Neural cell (in vitro differentiated cells): Measurements from ENCODE around the gene TEX11.

Experiments used
- EP300 ChIP-seq: fragments of 450-650 bp; conservative IDR thresholded peaks from 2 replicates; pipeline ENCODE4 v1.6.1; 2014; ENCODE audit warnings: antibody characterized with exemption, mild to moderate bottlenecking, moderate library complexity; ENCODE audit not compliant: poor library complexity, severe bottlenecking
- EZH2 ChIP-seq: fragments of 200-600, 300-800 bp; shearing (Covaris generic), sonication (generic); IDR thresholded peaks from 2 replicates; pipeline ENCODE4 v1.6.1; 2014; ENCODE audit warnings: antibody characterized with exemption, low read length, borderline replicate concordance, mild to moderate bottlenecking; ENCODE audit not compliant: insufficient read depth, poor library complexity, severe bottlenecking
- MXI1 ChIP-seq: fragments of 450-650 bp; conservative IDR thresholded peaks from 2 replicates; pipeline ENCODE4 v1.6.1; 2014; ENCODE audit warnings: antibody characterized with exemption, mild to moderate bottlenecking; ENCODE audit not compliant: poor library complexity, severe bottlenecking
- POLR2AphosphoS5 ChIP-seq: IDR thresholded peaks from 2 replicates; pipeline ENCODE4 v1.6.1; 2012
- REST ChIP-seq: IDR thresholded peaks from 2 replicates; pipeline ENCODE4 v1.6.1; 2012; ENCODE audit warnings: borderline replicate concordance
- SMC3 ChIP-seq: fragments of 450-650 bp; conservative IDR thresholded peaks from 2 replicates; pipeline ENCODE4 v1.6.1; 2014; ENCODE audit warnings: antibody characterized with exemption, mild to moderate bottlenecking, moderate library complexity; ENCODE audit not compliant: poor library complexity
- TAF1 ChIP-seq: IDR thresholded peaks from 2 replicates; pipeline ENCODE4 v1.6.1; 2012; ENCODE audit warnings: low read depth
- TF ChIP-seq, protein P1 (sequence below): fragments of 450-650 bp; IDR thresholded peaks from 2 replicates; pipeline ENCODE4 v1.5.1; 2014; ENCODE audit warnings: antibody characterized with exemption, mild to moderate bottlenecking, moderate library complexity; ENCODE audit not compliant: poor library complexity, severe bottlenecking

DNA sequence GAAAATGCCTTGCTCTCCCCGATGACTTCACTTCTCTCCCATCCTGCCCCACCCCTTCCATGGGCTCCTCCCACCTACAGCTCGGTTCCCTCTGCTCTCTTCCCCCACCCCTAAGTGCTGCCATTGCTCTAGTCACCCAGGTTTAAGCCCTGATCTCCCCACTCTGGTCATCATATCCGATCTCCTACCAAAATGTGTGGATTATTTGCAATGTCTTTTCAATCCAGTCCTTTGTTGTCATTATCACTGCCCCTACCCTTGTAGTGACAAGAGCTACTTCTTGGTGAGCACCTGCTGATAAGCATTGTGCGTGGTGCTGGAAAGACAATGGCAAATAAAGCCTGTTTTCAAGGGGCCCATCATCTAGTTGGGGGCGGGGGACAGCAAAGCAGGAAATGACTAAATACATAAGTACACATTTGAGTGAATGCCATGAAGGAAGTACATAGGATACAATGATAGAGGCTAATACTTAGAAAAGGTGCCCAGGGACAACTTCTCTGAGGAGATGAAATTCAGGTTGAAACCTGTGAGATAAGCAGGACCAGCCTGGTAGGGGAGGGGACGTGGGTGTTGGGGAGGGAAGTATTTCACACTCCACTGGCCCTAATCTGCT is 400.1 kb downstream of the TEX11 start:
- TF ChIP-seq POLR2AphosphoS5 (no peak), REST (no peak), EP300 (no peak), MXI1 (no peak), EZH2 (no peak), SMC3 (no peak), TAF1 (no peak)
- TF ChIP-seq, protein P1, sequence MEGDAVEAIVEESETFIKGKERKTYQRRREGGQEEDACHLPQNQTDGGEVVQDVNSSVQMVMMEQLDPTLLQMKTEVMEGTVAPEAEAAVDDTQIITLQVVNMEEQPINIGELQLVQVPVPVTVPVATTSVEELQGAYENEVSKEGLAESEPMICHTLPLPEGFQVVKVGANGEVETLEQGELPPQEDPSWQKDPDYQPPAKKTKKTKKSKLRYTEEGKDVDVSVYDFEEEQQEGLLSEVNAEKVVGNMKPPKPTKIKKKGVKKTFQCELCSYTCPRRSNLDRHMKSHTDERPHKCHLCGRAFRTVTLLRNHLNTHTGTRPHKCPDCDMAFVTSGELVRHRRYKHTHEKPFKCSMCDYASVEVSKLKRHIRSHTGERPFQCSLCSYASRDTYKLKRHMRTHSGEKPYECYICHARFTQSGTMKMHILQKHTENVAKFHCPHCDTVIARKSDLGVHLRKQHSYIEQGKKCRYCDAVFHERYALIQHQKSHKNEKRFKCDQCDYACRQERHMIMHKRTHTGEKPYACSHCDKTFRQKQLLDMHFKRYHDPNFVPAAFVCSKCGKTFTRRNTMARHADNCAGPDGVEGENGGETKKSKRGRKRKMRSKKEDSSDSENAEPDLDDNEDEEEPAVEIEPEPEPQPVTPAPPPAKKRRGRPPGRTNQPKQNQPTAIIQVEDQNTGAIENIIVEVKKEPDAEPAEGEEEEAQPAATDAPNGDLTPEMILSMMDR, result no peak
